GM12878 (cell line): ENCODE measurements around the gene BSN. TPM values are rescaled to one million over a fixed set of nuclear protein-coding genes. Genes with fewer than 3 reads are reported as not detected.

Experiments
- ATAC-seq: fragments of 200-7000 bp; cut with Tn5 transposase; 3 replicates; pipeline ENCODE4 v1.9.1; 2020; ENCODE audit warnings: mild to moderate bottlenecking, moderate library complexity
- BruUV-seq: library from RNA; stranded (reverse); fragments of 400-500 nt; replicated peaks from 2 replicates; lab custom pipeline; 2021; lab: Mats Ljungman, UMichigan
- CTCF ChIA-PET: fragments of 300-600 bp; sonication (Branson Sonifier 250); formaldehyde crosslinking; extraction: SDS; loops from one replicate; lab custom pipeline; 2021; ENCODE audit warnings: inconsistent platforms; lab: Yijun Ruan, JAX
- POLR2A ChIA-PET: fragments of 350-600 bp; formaldehyde crosslinking; extraction: SDS; loops from one replicate; lab custom pipeline; 2021; ENCODE audit warnings: inconsistent platforms; lab: Charles Lee
- RAD21 ChIA-PET: fragments of 300-600 bp; sonication (Branson Sonifier 250); formaldehyde crosslinking; loops from one replicate; lab custom pipeline; 2023; ENCODE audit warnings: antibody characterized with exemption; ENCODE audit not compliant: unreplicated experiment; lab: Charles Lee
- SMC1A ChIA-PET: fragments of 300-600 bp; sonication (Branson Sonifier 250); formaldehyde crosslinking; loops from one replicate; lab custom pipeline; 2023; ENCODE audit not compliant: unreplicated experiment, uncharacterized antibody; lab: Charles Lee
- DNase-seq: peaks from one replicate; pipeline ENCODE4 v3.0.0-alpha.2; 2011; ENCODE audit warnings: low read depth, low spot score
- FAIRE-seq: peaks from 3 replicates; lab custom pipeline; 2011; peaks lifted over from hg19 to GRCh38; lab: Jason Lieb, UNC
- H2AFZ ChIP-seq: 2 replicates; pipeline ENCODE4 v1.6.0; 2011; ENCODE audit warnings: low read depth, low read length, control low read depth; ENCODE audit not compliant: control insufficient read depth
- H3K27ac ChIP-seq: 2 replicates; pipeline ENCODE4 v1.5.1; 2011; ENCODE audit warnings: control low read depth; ENCODE audit not compliant: control insufficient read depth, insufficient read depth
- H3K27me3 ChIP-seq, 2 experiments: replicated peaks in 1 of 2; 2 replicates each; pipeline versions ENCODE4 v1.6.0 to v1.6.1; 2011; ENCODE audit warnings: low read length in 1 of 2; ENCODE audit not compliant: control insufficient read depth in 2 of 2, insufficient read depth in 2 of 2
- H3K36me3 ChIP-seq, 2 experiments: 2 replicates each; pipeline ENCODE4 v1.5.1; 2011; ENCODE audit warnings: low read length in 1 of 2; ENCODE audit not compliant: control insufficient read depth in 2 of 2, insufficient read depth in 2 of 2
- H3K4me1 ChIP-seq: 2 replicates; pipeline ENCODE4 v1.6.1; 2011; ENCODE audit warnings: mild to moderate bottlenecking, low read length, moderate library complexity, mixed read lengths; ENCODE audit not compliant: control insufficient read depth, insufficient read depth
- H3K4me2 ChIP-seq: 2 replicates; pipeline ENCODE4 v1.6.0; 2011; ENCODE audit warnings: control low read depth; ENCODE audit not compliant: control insufficient read depth, insufficient read depth
- H3K4me3 ChIP-seq: fragments of 200-600 bp; sonication (generic); 2 replicates; pipeline ENCODE4 v1.5.1; 2016
- H3K79me2 ChIP-seq: 2 replicates; pipeline ENCODE4 v1.6.0; 2011; ENCODE audit warnings: low read length; ENCODE audit not compliant: control insufficient read depth, insufficient read depth
- H3K9ac ChIP-seq: 2 replicates; pipeline ENCODE4 v1.8.0; 2011; ENCODE audit warnings: low read length, control low read depth, mixed read lengths; ENCODE audit not compliant: control insufficient read depth, insufficient read depth
- H3K9me3 ChIP-seq: replicated peaks from 3 replicates; pipeline ENCODE4 v1.5.1; 2011; ENCODE audit warnings: mild to moderate bottlenecking, low read length; ENCODE audit not compliant: control insufficient read depth, insufficient read depth
- H4K20me1 ChIP-seq: 2 replicates; pipeline ENCODE4 v1.6.0; 2011; ENCODE audit not compliant: control insufficient read depth, insufficient read depth
- BCL11A ChIP-seq: IDR thresholded peaks from 2 replicates; pipeline ENCODE4 v1.6.1; 2011; ENCODE audit warnings: low read depth, low read length
- CREM ChIP-seq: IDR thresholded peaks from 2 replicates; pipeline ENCODE4 v1.6.1; 2014; ENCODE audit warnings: antibody characterized with exemption, low read depth
- EZH2 ChIP-seq: IDR thresholded peaks from 2 replicates; pipeline ENCODE4 v1.6.1; 2012; ENCODE audit warnings: low read depth, mild to moderate bottlenecking, control low read depth, inconsistent platforms, low read length, borderline replicate concordance; ENCODE audit not compliant: control insufficient read depth
- FOXK2 ChIP-seq: fragments of 450-650 bp; IDR thresholded peaks from 2 replicates; pipeline ENCODE4 v1.6.1; 2017; ENCODE audit warnings: mild to moderate bottlenecking, moderate library complexity
- KAT2A ChIP-seq: conservative IDR thresholded peaks from 2 replicates; pipeline ENCODE4 v1.6.1; 2011; ENCODE audit warnings: low read depth, low read length; ENCODE audit not compliant: control insufficient read depth
- MXI1 ChIP-seq: fragments of 150-350 bp; IDR thresholded peaks from 2 replicates; pipeline ENCODE4 v1.6.1; 2011; ENCODE audit warnings: low read depth, mild to moderate bottlenecking, inconsistent platforms, low read length, improper control_type of control experiment
- MYC ChIP-seq: IDR thresholded peaks from 2 replicates; pipeline ENCODE4 v1.6.1; 2011; ENCODE audit warnings: mild to moderate bottlenecking, low read length, moderate library complexity, inconsistent platforms; ENCODE audit not compliant: insufficient read depth, insufficient replicate concordance, insufficient read length, severe bottlenecking
- NFXL1 ChIP-seq: fragments of 450-650 bp; IDR thresholded peaks from 2 replicates; pipeline ENCODE4 v1.6.1; 2017; ENCODE audit warnings: antibody characterized with exemption, mild to moderate bottlenecking, borderline replicate concordance
- PML ChIP-seq: IDR thresholded peaks from 2 replicates; pipeline ENCODE4 v1.6.1; 2012; ENCODE audit warnings: low read length, inconsistent platforms
- SRF ChIP-seq, 2 experiments: IDR thresholded peaks; 2 replicates each; pipeline ENCODE4 v1.6.1; 2011; ENCODE audit warnings: low read depth in 2 of 2, low read length in 2 of 2, mild to moderate bottlenecking in 1 of 2, moderate library complexity in 1 of 2
- SUPT20H ChIP-seq: IDR thresholded peaks from 2 replicates; pipeline ENCODE4 v1.6.1; 2011; ENCODE audit warnings: low read depth, mild to moderate bottlenecking, low read length, moderate library complexity, borderline replicate concordance; ENCODE audit not compliant: control insufficient read depth
- TAF1 ChIP-seq: IDR thresholded peaks from 2 replicates; pipeline ENCODE4 v1.6.1; 2011; ENCODE audit warnings: mild to moderate bottlenecking, low read depth, low read length, borderline replicate concordance
- TBL1XR1 ChIP-seq: IDR thresholded peaks from 2 replicates; pipeline ENCODE4 v1.6.1; 2012; ENCODE audit warnings: low read depth, low read length, improper control_type of control experiment
- WGBS: methylation state at CpG from one replicate; pipeline ENCODE4 v1.1.6; 2016; ENCODE audit warnings: low lambda C conversion rate; ENCODE audit not compliant: insufficient replicate concordance, insufficient coverage; ENCODE audit errors: missing lambda C conversion rate; 5-methylcytosine and 5-hydroxymethylcytosine counted together
- in situ Hi-C: fragments of 300-500 bp; cut with MboI; formaldehyde crosslinking; loops from 9 replicates; pipeline ENCODE4 v1.14.3; 2018; ENCODE audit warnings: mixed read lengths
- intact Hi-C: fragments of 100-400 bp; cut with micrococcal nuclease; formaldehyde crosslinking; loops from one replicate; pipeline ENCODE4 v1.14.2; 2022; ENCODE audit not compliant: unreplicated experiment
- polyA plus RNA-seq, 11 experiments: library from polyadenylated mRNA; depleted of rRNA in 4 of 11; unstranded in 6 of 11; stranded (reverse) in 5 of 11; fragments of >200 nt; fragmentation: Nextera tagmentation in 4 of 11; fragmentation: Illumina TruSeq in 1 of 11; extraction: Ambion mirVana in 4 of 11; extraction: Trizol in 1 of 11; gene quantifications; 1 replicate in 1 of 11; 2 replicates in 10 of 11; pipeline versions ENCODE4 v1.2.1 to v1.2.3, GENCODE V29; 2011 to 2016; ENCODE audit warnings: inconsistent platforms in 2 of 11, missing spikeins in 2 of 11, low read depth in 1 of 11
- total RNA-seq, 4 experiments: library from RNA; depleted of rRNA in 3 of 4; stranded (reverse); fragments of >200 nt in 3 of 4; fragmentation: Illumina TruSeq in 1 of 4; extraction: Trizol in 1 of 4; gene quantifications; 2 replicates each; pipeline versions ENCODE4 v1.2.1 to v1.2.3, GENCODE V29; 2013 to 2021
- TF ChIP-seq, protein P1 (sequence below): fragments of 150-350 bp; IDR thresholded peaks from 2 replicates; pipeline ENCODE4 v1.6.1; 2014; ENCODE audit warnings: mild to moderate bottlenecking, low read depth, low read length
- TF ChIP-seq, protein P2 (sequence below): IDR thresholded peaks from 2 replicates; pipeline ENCODE4 v1.6.1; 2012; ENCODE audit warnings: low read depth, low read length, improper control_type of control experiment
- TF ChIP-seq, protein P3 (sequence below): IDR thresholded peaks from 2 replicates; pipeline ENCODE4 v1.6.1; 2011; ENCODE audit warnings: mild to moderate bottlenecking, low read depth, low read length, moderate library complexity; ENCODE audit not compliant: insufficient replicate concordance

BSN gene
- total and polyA plus RNA-seq, 10 of the 15 experiments (the other 5 are each of a cell fraction or from before 2014, with no cell fraction given) = under 0.01 to 0.19 (median 0.05) TPM; not detected in 1

DNA sequence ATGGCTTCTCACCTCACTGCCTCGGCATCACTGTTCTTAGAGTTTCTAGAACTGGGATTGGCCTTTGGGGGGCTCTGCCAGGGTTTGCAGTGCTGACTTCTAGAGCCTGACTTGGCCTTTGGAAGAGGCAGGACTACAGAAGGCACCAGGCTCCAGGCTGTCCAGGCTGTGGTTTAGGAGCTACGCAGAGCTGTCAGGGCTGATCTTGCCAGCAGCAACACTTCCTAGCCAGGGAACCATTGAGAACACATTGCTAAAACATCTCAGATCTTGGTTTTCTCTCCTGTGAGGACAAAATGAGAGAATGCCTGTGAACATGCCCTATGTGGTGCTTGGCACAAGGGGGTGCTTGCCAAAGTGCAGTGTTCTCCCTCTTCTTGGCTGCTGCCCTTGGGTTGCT, 85.3 kb downstream of the BSN start:
- ATAC-seq (no peak), DNase-seq (no peak), FAIRE-seq (no peak)
- SMC1A ChIA-PET = no interaction called here
- POLR2A ChIA-PET = no interaction called here
- intact Hi-C loops = no loop called here
- Histone ChIP-seq H3K27ac (no peak overlapping the region), H3K27me3 (no peaks in the 10 kb centered on the region; a peak in 1 of 4 replicates), H3K9ac (no peak overlapping the region), H3K79me2 (no peaks in the 10 kb centered on the region), H3K9me3 (no peaks in the 10 kb centered on the region), H3K4me2 (no peak overlapping the region), H4K20me1 (no peaks in the 10 kb centered on the region), H3K4me3 (no peak overlapping the region), H3K4me1 (no peaks in the 10 kb centered on the region), H2AFZ (no peak overlapping the region), H3K36me3 (no peaks in the 10 kb centered on the region)
- no peak for TF ChIP-seq TBL1XR1
- no peak for TF ChIP-seq KAT2A
- TF ChIP-seq BCL11A = no peak
- TF ChIP-seq TAF1 = no peak
- no peak for TF ChIP-seq SRF (IDR thresholded peaks at IDR 0.05; ENCODE audit: low read depth in 2 of 2, low read length in 2 of 2)
- TF ChIP-seq, protein P1, sequence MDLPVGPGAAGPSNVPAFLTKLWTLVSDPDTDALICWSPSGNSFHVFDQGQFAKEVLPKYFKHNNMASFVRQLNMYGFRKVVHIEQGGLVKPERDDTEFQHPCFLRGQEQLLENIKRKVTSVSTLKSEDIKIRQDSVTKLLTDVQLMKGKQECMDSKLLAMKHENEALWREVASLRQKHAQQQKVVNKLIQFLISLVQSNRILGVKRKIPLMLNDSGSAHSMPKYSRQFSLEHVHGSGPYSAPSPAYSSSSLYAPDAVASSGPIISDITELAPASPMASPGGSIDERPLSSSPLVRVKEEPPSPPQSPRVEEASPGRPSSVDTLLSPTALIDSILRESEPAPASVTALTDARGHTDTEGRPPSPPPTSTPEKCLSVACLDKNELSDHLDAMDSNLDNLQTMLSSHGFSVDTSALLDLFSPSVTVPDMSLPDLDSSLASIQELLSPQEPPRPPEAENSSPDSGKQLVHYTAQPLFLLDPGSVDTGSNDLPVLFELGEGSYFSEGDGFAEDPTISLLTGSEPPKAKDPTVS = no peak
- TF ChIP-seq EZH2 = no peak
- no peak for TF ChIP-seq MYC
- no peak for TF ChIP-seq SUPT20H
- TF ChIP-seq, protein P2, sequence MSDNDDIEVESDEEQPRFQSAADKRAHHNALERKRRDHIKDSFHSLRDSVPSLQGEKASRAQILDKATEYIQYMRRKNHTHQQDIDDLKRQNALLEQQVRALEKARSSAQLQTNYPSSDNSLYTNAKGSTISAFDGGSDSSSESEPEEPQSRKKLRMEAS = no peak
- no peak for TF ChIP-seq MXI1
- TF ChIP-seq, protein P3, sequence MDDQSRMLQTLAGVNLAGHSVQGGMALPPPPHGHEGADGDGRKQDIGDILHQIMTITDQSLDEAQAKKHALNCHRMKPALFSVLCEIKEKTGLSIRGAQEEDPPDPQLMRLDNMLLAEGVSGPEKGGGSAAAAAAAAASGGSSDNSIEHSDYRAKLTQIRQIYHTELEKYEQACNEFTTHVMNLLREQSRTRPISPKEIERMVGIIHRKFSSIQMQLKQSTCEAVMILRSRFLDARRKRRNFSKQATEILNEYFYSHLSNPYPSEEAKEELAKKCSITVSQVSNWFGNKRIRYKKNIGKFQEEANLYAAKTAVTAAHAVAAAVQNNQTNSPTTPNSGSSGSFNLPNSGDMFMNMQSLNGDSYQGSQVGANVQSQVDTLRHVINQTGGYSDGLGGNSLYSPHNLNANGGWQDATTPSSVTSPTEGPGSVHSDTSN = no peak
- no peak for TF ChIP-seq CREM
- no peak for TF ChIP-seq FOXK2
- no peak for TF ChIP-seq NFXL1
- no peak for TF ChIP-seq PML
- 50% methylated on average over 2 of the region's 2 CpGs for WGBS
- CTCF ChIA-PET = interaction anchor here (0.7 kb wide), 1 partner anchor 64 kb away, joined by 3 read pairs; no protein-coding TSS in a partner anchor
- in situ Hi-C loops = no loop called here
- no TSS peak for BruUV-seq
- RAD21 ChIA-PET = interaction anchor here (1.2 kb wide), 1 partner anchor 102 kb away, joined by 3 read pairs; no protein-coding TSS in a partner anchor
